Activated naive CD4-positive, alpha-beta T cell treated with anti-CD3 and anti-CD28 coated beads for 36 hours (primary cell): ENCODE measurements around the gene PLCB2. TPM values are rescaled to one million over a fixed set of nuclear protein-coding genes. Genes with fewer than 3 reads are reported as not detected.

Source experiments
- CTCF ChIA-PET: fragments of 350-600 bp; sonication (Branson Sonifier 250); formaldehyde crosslinking; loops from one replicate; lab custom pipeline; 2021; ENCODE audit warnings: antibody characterized with exemption; lab: Charles Lee
- DNase-seq: peaks from one replicate; pipeline ENCODE4 v3.0.0-alpha.2; 2020
- H3K27ac Mint-ChIP-seq: one replicate; pipeline ENCODE4 v1.8.0; 2021; ENCODE audit warnings: mild to moderate bottlenecking, mixed read lengths
- H3K27me3 Mint-ChIP-seq: one replicate; pipeline ENCODE4 v1.8.0; 2021; ENCODE audit warnings: low read depth, mixed read lengths
- H3K36me3 Mint-ChIP-seq: one replicate; pipeline ENCODE4 v1.8.0; 2021; ENCODE audit warnings: low read depth, mixed read lengths
- H3K4me1 Mint-ChIP-seq: one replicate; pipeline ENCODE4 v1.8.0; 2021; ENCODE audit warnings: low read depth, mixed read lengths
- H3K4me3 Mint-ChIP-seq: one replicate; pipeline ENCODE4 v1.8.0; 2021; ENCODE audit warnings: mild to moderate bottlenecking, moderate library complexity, mixed read lengths
- H3K9me3 Mint-ChIP-seq: one replicate; pipeline ENCODE4 v1.8.0; 2021; ENCODE audit warnings: mixed read lengths
- intact Hi-C: fragments of 100-400 bp; cut with micrococcal nuclease; formaldehyde crosslinking; loops from one replicate; pipeline ENCODE4 v1.15.1; 2023
- total RNA-seq, 2 experiments: library from RNA; stranded (reverse); gene quantifications; one replicate each; pipeline ENCODE4 v1.2.3, GENCODE V29; 2021

The PLCB2 gene
- total RNA-seq, 2 experiments from 2014 or later = 55.0 to 56.7 TPM

DNA sequence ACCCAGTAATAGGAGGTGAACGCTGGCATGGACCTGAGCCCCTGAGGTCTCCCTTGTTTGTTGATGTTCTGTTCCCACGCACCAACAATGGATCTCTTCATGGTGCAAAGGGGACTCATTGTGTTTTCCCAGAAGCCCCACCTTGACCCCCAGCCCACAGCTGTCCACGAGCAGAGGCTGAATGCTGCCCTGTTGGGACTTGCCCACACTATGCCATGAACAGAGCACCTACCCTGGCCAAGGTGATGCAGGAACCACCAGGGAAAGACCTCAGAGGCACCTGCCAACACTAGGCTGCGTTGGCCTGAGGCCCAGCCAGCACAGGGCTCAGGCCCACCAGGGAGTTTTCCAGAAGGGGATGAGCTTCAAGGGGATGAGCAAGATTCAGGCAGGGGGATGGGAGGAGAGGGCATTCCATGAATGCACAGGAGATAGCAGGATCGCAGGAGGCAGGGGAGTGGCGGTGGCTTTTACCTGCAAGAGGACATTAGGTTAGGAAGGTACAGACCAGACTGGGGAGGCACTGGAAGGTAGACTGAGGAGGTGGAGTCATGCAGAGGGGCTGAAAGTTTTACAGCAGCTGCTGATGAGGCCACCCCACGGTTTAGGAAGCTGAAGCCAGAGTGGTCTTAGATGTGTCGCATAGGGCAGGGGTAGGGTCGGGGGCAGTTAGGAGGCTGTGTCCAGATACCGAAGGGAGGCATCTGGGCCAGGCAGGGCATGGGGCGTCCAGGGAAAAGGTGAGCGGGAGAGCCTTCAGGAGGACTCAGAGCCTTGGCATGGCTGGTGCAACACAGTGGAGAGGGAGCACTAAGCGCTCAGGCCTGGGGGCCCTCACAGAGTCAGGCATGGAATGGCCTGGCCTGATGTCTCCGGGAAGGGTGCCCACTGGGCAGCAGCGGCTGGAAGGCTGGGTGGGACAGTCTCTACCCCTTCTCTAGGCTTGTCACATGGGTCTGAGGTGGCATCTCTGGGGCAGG is 39.1 kb upstream of the PLCB2 start:
- no peak overlapping the region for H3K4me3 Mint-ChIP-seq
- CTCF ChIA-PET = interaction anchor here (0.9 to 12.4 kb wide), 4 partner anchors 8 to 74 kb away, joined by 3 to 214 read pairs (median 19); no protein-coding TSS in a partner anchor
- H3K4me1 Mint-ChIP-seq = no peaks in the 10 kb centered on the region
- no peak for DNase-seq
- intact Hi-C loops = no loop called here
- H3K9me3 Mint-ChIP-seq = no peaks in the 10 kb centered on the region
- H3K27me3 Mint-ChIP-seq = no peaks in the 10 kb centered on the region
- no peaks in the 10 kb centered on the region for H3K36me3 Mint-ChIP-seq
- H3K27ac Mint-ChIP-seq = no peak overlapping the region

DNA sequence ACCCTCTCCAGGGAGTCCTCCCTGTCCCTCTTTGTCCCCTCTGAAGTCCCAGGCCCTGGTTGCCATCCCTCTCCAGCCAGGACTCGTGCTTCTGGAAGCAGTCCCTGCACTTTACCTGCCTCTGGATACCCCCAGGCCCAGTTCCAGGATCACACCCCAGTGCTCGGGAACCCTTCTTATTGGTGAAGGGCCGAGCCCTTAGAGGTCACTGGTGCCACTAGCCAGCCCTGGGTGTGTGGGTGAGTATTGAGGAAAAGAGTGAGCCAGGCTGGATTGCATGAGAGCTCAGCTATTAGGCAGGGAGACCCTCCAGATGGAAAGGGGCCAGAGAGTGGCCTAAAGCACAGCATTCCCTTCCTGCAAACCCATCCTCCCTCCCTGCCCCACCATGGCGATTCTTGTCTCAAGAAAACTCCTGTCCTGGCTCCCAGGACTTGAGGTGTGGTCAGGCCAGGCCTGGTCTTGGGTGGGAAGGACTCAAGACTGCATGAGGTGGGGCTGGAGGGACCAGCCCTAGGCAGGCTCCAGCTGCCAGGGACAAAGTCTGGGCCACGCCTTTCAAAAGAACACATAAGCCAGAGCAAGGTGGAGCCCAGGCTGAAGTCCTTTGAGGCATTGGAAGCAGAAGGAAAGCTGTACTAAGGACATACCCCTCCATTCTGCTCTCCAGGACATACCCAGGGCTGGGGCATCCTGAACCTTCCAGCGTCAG is 38.3 kb upstream of the PLCB2 start:
- CTCF ChIA-PET = interaction anchor here (0.9 to 19.2 kb wide), 7 partner anchors 8 to 305 kb away, joined by 3 to 448 read pairs (median 21); partner anchors contain the start of genes INAFM2 and PLCB2
- H3K27me3 Mint-ChIP-seq = no peaks in the 10 kb centered on the region
- DNase-seq = no peak
- no peaks in the 10 kb centered on the region for H3K36me3 Mint-ChIP-seq
- no peaks in the 10 kb centered on the region for H3K4me1 Mint-ChIP-seq
- intact Hi-C loops = loop anchor here (2.0 kb wide), 1 partner anchor 161 kb away; no protein-coding TSS in a partner anchor
- no peaks in the 10 kb centered on the region for H3K9me3 Mint-ChIP-seq
- no peak overlapping the region for H3K27ac Mint-ChIP-seq
- H3K4me3 Mint-ChIP-seq = no peak overlapping the region

DNA sequence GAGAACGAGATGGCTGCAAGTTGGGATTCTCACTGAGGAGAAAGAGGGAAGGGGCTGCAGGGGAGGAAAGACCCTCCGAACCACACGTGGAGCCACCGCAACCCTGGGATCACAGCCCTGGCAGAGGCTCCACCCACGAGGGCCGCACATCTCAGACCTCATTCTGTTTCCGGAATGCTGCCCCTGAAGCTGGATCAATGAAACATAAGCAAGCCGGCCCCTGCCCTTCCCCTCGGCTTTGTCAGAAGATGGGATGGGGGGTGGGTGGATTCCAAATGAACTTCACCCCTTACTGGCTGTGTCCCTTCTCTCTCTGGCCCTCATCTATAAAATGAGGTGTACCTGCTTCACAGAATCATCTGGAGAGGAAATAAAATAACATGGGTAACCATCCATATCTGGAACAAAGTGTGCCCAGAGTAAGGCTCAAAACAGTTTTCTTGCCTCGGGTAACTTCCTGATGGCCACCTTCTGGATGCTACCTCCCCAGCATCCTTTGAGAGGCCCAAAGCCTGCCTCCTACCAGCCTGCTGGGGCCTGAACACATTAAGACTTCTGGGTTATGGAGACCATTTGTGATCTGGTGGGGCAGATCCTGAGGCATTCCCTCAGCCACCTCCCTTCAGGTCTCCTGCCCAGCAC is 37.6 kb upstream of the PLCB2 start:
- CTCF ChIA-PET = interaction anchor here (0.9 to 19.2 kb wide), 18 partner anchors 8 to 304 kb away, joined by 3 to 448 read pairs (median 16); partner anchors contain the start of genes DISP2, INAFM2, IVD and PLCB2
- DNase-seq = no peak
- no peaks in the 10 kb centered on the region for H3K9me3 Mint-ChIP-seq
- no peaks in the 10 kb centered on the region for H3K36me3 Mint-ChIP-seq
- intact Hi-C loops = loop anchor here (2.0 kb wide), 1 partner anchor 161 kb away; no protein-coding TSS in a partner anchor
- no peak overlapping the region for H3K4me3 Mint-ChIP-seq
- no peak overlapping the region for H3K27ac Mint-ChIP-seq
- no peaks in the 10 kb centered on the region for H3K4me1 Mint-ChIP-seq
- H3K27me3 Mint-ChIP-seq = no peaks in the 10 kb centered on the region

DNA sequence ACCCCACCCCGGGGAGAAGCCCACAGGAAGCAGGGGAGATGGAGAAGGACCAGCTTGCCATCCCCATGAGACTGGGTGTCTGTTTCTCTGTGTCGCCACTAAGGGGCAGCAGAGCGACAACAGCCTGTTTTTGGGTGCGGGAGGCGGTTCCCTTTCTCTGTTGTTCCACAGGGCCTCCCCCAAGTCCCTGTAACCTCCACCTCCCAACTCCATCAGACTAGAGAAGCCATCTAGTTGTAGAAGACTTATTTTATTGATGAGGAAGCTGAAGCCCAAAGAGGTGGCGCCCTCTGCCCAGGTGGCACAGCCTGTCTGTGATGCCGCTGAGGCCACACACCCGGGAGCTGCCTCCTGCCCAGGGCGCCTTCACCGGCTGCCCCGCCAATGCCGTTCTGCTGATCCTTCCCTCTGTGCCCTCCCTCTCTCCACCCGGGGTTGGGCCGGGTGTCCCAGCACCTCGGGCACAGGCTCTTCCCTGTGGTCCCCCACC is 36.9 kb upstream of the PLCB2 start:
- Mint-ChIP-seq H3K27me3 (no peaks in the 10 kb centered on the region), H3K27ac (no peak overlapping the region), H3K4me3 (no peak overlapping the region), H3K36me3 (no peaks in the 10 kb centered on the region), H3K4me1 (no peaks in the 10 kb centered on the region), H3K9me3 (no peaks in the 10 kb centered on the region)
- intact Hi-C loops = loop anchor here (1.0 to 5.0 kb wide), 4 partner anchors 24 to 162 kb away; partner anchors contain the start of gene PLCB2
- CTCF ChIA-PET = interaction anchor here (0.7 to 19.2 kb wide), 30 partner anchors 9 to 700 kb away, joined by 3 to 448 read pairs (median 4); partner anchors contain the start of genes DISP2, INAFM2, IVD and KNSTRN
- DNase-seq = peak; percentile 85

DNA sequence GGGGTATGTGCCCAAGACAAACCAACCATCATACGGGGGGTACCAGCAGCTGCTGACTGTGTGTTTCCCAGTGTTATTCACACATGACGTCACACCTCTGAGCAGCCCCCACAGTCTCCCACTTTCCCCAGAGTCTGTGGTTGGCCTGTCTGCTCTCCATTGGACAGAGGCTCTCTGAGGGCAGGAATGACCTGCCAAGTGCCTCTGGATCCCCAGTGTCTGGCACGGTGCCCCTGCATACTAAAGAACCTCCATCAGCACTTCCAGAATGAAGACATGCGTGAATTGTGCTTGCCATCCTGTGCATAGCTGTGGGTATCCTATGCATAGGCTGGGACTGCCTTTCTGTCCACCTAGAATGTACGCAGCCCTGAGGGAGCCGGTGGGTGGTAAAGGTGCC is 36.5 kb upstream of the PLCB2 start:
- no peaks in the 10 kb centered on the region for H3K4me1 Mint-ChIP-seq
- CTCF ChIA-PET = interaction anchor here (0.7 to 19.2 kb wide), 30 partner anchors 9 to 701 kb away, joined by 3 to 448 read pairs (median 4); partner anchors contain the start of genes DISP2, INAFM2, IVD and KNSTRN
- no peak overlapping the region for H3K27ac Mint-ChIP-seq
- no peaks in the 10 kb centered on the region for H3K9me3 Mint-ChIP-seq
- no peaks in the 10 kb centered on the region for H3K36me3 Mint-ChIP-seq
- intact Hi-C loops = loop anchor here (1.0 to 5.0 kb wide), 4 partner anchors 24 to 163 kb away; partner anchors contain the start of gene PLCB2
- no peaks in the 10 kb centered on the region for H3K27me3 Mint-ChIP-seq
- no peak for DNase-seq
- H3K4me3 Mint-ChIP-seq = no peak overlapping the region

DNA sequence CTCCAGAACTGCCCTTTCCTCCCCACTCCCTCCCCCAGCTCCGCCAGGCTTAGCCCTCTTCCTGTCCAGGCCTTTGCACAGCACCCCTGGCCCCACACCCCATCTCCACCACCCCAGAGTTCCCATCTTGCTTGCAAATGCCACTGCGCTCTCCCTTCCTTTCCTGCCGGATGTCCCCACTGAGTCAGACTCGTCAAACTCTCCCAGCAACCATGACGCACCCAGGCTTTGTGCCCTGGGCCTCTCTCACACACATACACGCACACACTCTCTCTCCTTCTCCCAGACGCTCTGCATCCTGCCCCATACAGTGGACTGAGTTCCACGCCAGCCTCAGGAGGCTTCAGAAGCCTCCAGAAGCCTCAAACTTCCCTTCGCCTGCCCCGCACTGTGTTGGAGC is 35.8 kb upstream of the PLCB2 start:
- no peaks in the 10 kb centered on the region for H3K27me3 Mint-ChIP-seq
- H3K4me1 Mint-ChIP-seq = no peaks in the 10 kb centered on the region
- no peaks in the 10 kb centered on the region for H3K36me3 Mint-ChIP-seq
- H3K27ac Mint-ChIP-seq = no peak overlapping the region
- no peaks in the 10 kb centered on the region for H3K9me3 Mint-ChIP-seq
- no peak overlapping the region for H3K4me3 Mint-ChIP-seq
- intact Hi-C loops = loop anchor here (5.0 kb wide), 1 partner anchor 36 kb away; the partner anchor contains the start of gene PLCB2
- CTCF ChIA-PET = interaction anchor here (1.1 to 19.2 kb wide), 15 partner anchors 9 to 113 kb away, joined by 4 to 448 read pairs (median 17); partner anchors contain the start of genes DISP2, INAFM2, IVD and PLCB2
- DNase-seq = no peak

DNA sequence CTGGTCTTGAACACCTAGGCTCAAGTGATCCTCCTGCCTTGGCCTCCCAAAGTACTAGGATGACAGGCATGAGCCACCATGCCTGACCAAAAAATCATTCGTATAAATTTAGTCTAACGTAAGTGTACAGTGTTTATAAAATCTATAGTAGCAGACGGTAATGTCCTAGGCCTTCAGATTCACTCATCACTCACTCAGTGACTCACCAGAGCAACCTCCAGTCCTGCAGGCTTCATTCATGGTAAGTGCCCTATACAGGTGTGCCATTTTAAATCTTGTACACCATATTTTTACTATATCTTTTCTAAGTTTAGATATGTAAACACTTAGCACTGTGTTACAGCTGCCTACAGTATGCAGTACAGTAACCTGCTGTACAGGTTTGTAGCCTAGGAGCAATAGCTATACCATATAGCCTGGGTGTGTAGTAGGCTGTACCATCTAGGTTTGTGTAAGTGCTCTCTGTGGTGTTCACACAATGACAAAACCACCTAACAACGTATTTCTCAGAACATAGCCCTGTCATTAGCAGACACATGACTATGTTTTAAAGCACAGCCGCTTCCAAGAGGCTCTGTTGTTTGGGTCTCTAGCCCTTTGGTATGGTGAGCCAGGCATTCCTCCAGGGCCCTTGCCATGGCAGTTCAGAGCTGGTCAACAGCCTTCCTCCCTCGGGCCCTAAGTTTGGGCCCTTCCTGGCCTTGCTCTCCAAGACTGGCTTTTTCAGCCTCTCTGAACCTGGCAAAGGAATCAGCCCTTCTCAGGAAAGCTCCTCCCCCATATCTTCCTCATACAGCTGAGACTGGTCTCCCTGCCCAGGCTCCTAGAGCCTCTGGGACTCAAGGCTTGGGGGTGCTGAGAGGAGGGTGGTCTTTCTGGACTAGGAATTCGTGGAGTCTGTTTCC is 34.9 kb upstream of the PLCB2 start:
- Mint-ChIP-seq H3K27ac (no peak overlapping the region), H3K27me3 (no peaks in the 10 kb centered on the region), H3K4me3 (no peak overlapping the region), H3K4me1 (peaks cover 2% of the 10 kb centered on the region), H3K36me3 (no peaks in the 10 kb centered on the region), H3K9me3 (no peaks in the 10 kb centered on the region)
- intact Hi-C loops = loop anchor here (5.0 kb wide), 1 partner anchor 35 kb away; the partner anchor contains the start of gene PLCB2
- no peak for DNase-seq
- CTCF ChIA-PET = interaction anchor here (1.1 to 19.2 kb wide), 12 partner anchors 8 to 108 kb away, joined by 3 to 448 read pairs (median 18); partner anchors contain the start of genes DISP2, INAFM2 and PLCB2

DNA sequence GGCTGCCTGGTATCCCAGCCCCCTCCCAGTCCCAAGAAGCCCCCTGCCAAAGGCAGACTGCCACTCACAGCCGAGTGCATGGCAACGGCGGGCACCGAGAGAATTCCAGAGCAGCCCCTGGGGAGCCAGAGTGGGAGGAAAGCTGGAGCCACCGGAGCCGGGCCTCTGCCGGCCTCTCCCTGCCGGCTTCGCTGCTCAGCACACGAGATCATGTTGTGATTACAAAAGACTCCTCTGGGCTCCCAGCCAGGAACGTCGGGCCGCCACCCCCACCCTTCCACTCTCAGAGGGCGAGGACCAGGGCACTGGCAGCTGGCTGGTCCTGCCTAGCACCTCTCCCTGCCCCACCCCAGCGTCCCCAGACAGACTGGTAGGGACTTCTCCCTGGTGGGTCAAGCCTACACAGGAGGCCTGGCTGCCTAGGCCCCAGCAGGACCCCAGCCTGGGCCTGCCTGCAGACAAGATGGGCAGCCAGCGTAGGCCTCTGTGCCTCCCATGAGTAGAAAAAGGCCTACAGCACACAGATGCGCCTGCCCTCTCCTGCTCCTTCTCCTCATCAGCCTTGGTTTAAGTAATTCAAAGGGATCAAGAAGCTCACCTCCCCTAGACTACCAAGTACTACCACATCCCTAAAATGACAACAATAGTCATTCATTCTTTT is 33.1 kb upstream of the PLCB2 start, which contains the start of gene CCDC9B:
TSS of gene CCDC9B (minus strand) at position 200 of the 661 bp plus-strand sequence. CDS start at position 80, 120 bp downstream.
- Mint-ChIP-seq H3K27me3 (no peaks in the 10 kb centered on the region), H3K36me3 (no peaks in the 10 kb centered on the region), H3K9me3 (no peaks in the 10 kb centered on the region), H3K27ac (no peak within 1 kb of the TSS), H3K4me1 (peaks cover 5% of the 10 kb centered on the region), H3K4me3 (no peak within 1 kb of the TSS)
- intact Hi-C loops = loop anchor here (5.0 kb wide), 1 partner anchor 34 kb away; the partner anchor contains the start of gene PLCB2
- CTCF ChIA-PET = interaction anchor here (0.7 to 19.2 kb wide), 9 partner anchors 14 to 124 kb away, joined by 3 to 448 read pairs (median 4); partner anchors contain the start of genes INAFM2 and PLCB2
- DNase-seq = no peak

DNA sequence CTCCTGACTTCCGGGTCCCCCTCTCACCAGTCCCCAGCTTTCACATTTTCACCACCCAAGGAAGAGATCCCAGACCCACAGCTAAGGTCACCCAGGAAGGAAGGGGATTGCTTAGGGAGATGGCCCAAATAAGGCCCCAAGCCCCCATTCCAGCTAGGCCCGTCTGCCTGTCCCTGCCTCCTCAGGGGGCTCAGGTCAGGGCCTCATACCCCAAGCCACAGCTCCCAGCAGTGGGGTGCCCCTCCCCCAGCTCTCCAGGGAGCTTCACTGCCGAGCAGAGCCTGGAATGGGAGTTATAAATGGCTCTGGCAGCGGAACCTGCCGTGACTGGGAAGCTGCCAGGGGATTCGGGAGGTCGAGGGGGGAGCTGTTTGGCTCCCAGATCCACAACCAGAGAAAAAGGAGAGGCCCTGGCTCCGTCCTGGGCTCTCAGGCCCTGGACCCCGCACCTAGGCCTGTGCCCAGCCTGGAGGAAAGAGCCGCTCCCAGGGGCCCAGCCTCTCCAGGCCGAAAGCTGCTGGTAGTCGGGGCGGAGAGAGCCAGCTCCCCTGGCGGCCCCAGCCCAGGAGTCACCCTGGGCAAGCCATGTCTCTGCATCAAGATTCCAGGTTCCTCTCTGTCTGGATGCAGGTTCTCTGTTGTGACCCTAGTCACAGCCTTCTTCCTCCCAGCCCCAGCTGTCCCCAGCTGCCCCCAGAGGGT is 32.5 kb upstream of the PLCB2 start:
- H3K27ac Mint-ChIP-seq = no peak overlapping the region
- intact Hi-C loops = loop anchor here (5.0 kb wide), 1 partner anchor 33 kb away; the partner anchor contains the start of gene PLCB2
- H3K4me3 Mint-ChIP-seq = no peak overlapping the region
- no peaks in the 10 kb centered on the region for H3K27me3 Mint-ChIP-seq
- H3K36me3 Mint-ChIP-seq = no peaks in the 10 kb centered on the region
- CTCF ChIA-PET = interaction anchor here (0.7 to 19.2 kb wide), 10 partner anchors 10 to 123 kb away, joined by 3 to 448 read pairs (median 4); partner anchors contain the start of genes BAHD1, INAFM2 and PLCB2
- peaks cover 5% of the 10 kb centered on the region for H3K4me1 Mint-ChIP-seq
- H3K9me3 Mint-ChIP-seq = no peaks in the 10 kb centered on the region
- DNase-seq = no peak
